ENCODE measurements around the gene RHOXF1.

GRCh38 chrX:120140293-120140981 is 24.7 kb upstream of the RHOXF1 start:
- no peak for TF ChIP-seq CTCF (conservative IDR thresholded peaks at IDR 0.05; ENCODE audit: low read length)
- no peak for TF ChIP-seq EZH2phosphoT487 (IDR thresholded peaks at IDR 0.05; ENCODE audit: borderline replicate concordance)

Measured in Loucy (cell line).